Stimulated activated CD8-positive, alpha-beta memory T cell treated with anti-CD3 and anti-CD28 coated beads, Interleukin-12 subunit alpha, Interleukin-12 subunit beta, amount 100 ng/mL, for 1 hour (primary cell): ENCODE data around the gene UQCC3.
"Not testable (repeated sequence)": the region's sequence is repeated elsewhere in the genome, so short reads cannot be mapped to it uniquely, and the experiment has no call there.

Source experiments
- DNase-seq: peaks from one replicate; pipeline ENCODE4 v3.0.0-alpha.2; 2020; ENCODE audit warnings: low read depth

The UQCC3 gene, protein sequence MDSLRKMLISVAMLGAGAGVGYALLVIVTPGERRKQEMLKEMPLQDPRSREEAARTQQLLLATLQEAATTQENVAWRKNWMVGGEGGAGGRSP

DNA sequence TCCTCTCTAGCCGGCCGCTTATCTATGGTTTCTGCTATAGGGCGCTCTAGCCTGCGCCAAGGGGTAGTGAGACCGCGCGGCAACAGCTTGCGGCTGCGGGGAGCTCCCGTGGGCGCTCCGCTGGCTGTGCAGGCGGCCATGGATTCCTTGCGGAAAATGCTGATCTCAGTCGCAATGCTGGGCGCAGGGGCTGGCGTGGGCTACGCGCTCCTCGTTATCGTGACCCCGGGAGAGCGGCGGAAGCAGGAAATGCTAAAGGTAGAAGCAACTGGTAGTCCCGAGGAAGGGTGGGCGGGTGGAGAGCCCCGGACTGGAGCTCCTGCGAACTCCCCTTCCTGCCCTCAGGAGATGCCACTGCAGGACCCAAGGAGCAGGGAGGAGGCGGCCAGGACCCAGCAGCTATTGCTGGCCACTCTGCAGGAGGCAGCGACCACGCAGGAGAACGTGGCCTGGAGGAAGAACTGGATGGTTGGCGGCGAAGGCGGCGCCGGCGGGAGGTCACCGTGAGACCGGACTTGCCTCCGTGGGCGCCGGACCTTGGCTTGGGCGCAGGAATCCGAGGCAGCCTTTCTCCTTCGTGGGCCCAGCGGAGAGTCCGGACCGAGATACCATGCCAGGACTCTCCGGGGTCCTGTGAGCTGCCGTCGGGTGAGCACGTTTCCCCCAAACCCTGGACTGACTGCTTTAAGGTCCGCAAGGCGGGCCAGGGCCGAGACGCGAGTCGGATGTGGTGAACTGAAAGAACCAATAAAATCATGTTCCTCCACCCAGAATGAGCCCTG is at the start of gene UQCC3, which contains the start of gene LBHD1:
UQCC3 (plus strand) TSS at position 66 of the 782 bp plus-strand sequence; CDS start at position 139, 73 bp downstream.
LBHD1 (minus strand) TSS at position 660 of the 782 bp plus-strand sequence. CDS start 2,236 bp downstream, outside the sequence.
- peak; percentile 53 for DNase-seq

DNA sequence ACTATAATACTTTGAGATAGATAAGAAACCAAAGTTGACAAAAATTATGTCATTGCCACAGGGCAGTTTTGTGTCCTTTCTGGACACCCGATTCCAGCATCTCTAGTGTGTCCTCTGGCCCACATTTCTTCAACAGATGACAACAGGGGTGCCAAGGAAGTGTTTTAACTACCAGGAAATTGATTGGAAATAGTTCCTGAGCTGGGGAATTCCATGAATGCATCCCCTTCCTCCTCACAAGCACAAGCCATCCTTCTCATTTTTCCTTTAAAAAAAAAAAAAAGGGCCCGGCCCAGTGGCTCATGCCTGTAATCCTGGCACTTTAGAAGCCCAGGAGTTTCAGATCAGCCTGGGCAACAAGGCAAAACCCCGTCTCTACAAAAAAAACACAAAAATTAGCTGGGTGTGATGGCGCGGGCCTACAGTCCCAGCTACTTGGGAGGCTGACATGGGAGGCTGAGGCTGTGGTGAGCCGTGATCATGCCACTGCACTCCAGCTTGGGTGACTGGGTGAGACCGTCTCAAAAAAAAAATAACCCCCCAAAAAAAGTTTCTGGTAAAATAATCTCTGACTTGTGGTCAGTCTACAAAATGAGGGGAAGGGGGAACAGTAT is 48.9 kb upstream of the UQCC3 start:
- no peak for DNase-seq

DNA sequence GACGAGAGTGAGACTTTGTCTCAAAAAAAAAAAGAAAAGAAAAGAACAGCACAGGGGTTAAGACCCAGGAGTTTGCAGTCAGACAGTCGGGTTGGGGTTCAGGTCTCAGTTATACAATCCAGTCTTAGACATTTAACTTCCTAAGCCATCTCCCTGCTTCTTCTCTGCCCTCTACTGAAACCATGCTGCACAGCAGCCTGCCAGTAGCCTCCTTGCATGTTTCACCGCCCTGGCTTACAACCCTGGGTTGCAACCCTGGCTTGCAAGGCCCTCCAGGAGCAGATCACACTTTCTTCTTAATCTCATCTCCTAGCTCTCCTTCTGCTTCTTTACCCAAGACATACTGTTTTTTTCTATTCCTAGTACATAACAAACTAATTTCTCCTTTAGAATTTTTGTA is 43.8 kb upstream of the UQCC3 start:
- DNase-seq: no peak

DNA sequence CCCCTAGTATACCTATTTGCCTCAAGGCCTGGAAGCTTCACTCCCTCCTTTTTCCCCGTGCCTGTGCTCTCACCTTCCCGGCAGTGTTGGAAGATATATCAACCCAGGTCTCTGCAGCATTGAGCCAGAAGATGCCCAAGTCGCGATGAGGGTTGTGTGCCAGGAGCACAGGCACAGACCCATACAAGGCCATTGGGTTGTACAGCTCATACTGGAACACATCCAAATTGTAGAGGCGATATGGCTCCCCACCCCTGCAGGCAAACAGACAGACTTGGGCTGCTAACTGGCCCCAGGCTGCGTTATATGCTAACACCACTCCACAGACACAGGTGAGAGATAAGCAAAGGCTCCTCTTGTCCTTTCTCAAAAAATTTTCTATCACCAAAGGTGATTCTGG is 39.0 kb upstream of the UQCC3 start:
- DNase-seq: no peak

DNA sequence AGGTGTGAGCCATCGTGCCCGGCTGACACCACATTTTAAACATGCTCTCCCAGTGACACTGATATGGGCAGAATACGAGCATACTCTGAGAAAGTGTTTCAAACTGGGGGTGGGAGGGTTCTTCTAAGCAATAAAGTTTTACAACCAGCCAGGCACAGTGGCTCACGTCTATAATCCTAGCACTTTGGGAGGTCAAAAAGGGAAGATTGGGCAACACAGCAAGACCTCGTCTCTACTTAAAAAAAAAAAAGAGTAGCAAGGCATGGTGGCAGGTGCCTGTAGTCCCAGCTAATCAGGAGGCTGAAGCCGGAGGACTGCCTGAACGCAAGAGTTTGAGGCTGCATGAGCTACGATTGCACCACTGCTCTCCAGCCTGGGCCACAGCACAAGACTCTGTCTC is 27.3 kb upstream of the UQCC3 start:
- no peak for DNase-seq

DNA sequence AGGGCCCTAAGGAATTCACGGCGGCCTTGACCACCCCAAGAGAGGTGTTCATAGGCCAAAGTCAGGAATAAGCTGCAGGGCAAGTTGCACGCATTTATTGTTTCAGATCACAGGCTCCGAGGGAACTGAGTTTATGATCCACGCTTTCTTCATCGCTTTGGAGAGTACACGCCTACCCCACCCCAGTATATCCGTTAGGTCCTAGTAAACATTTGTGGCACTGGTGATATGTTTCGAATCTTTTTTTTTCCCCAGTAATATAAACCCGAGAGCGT is 25.9 kb upstream of the UQCC3 start:
- no peak for DNase-seq

DNA sequence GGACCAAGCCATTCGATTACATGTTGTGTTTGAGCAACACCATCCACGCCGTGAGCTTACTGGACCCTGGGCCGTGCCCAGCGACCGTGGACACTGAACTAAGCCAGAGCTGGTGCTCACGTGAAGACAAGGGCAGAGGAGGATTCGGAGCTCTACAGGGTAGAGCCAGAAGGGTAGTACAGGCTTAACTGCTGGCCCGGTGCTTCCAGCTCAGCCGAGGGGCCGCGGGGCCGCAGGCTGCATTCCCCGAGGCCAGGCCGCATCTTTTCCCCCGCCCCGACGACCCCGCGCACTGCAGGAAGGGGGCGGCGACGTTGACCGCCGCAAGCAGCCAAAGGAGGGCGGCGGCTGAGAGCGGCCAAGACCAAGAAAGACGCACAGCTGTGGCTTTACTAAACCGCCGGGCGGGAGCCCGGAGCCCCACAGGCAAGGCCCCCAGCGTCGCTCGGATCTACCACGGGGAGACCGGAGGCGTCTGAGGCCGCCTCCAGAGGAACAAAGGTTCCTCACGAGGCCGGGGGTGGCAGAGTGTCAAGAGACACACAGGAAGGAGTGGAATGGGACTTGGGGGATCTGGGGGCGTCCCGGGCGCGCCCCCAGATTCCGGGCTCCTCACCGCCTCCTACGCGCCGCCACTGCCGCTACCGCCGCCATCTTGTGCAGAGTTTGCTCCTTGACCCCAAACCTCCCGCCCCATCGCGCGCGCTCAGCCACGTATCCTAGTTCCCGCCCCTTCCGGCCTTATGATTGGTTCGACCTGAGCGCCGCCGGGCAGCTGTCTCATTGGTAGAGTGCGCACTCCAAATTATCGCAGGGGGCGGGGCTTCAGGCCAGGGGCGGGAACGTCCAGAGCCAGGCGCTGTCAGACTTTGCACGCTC is 25.3 kb upstream of the UQCC3 start, which contains the start of gene GANAB:
GANAB (minus strand) TSS at position 668 of the 879 bp plus-strand sequence; CDS start at position 654, 14 bp downstream.
- DNase-seq: peak; percentile 99

DNA sequence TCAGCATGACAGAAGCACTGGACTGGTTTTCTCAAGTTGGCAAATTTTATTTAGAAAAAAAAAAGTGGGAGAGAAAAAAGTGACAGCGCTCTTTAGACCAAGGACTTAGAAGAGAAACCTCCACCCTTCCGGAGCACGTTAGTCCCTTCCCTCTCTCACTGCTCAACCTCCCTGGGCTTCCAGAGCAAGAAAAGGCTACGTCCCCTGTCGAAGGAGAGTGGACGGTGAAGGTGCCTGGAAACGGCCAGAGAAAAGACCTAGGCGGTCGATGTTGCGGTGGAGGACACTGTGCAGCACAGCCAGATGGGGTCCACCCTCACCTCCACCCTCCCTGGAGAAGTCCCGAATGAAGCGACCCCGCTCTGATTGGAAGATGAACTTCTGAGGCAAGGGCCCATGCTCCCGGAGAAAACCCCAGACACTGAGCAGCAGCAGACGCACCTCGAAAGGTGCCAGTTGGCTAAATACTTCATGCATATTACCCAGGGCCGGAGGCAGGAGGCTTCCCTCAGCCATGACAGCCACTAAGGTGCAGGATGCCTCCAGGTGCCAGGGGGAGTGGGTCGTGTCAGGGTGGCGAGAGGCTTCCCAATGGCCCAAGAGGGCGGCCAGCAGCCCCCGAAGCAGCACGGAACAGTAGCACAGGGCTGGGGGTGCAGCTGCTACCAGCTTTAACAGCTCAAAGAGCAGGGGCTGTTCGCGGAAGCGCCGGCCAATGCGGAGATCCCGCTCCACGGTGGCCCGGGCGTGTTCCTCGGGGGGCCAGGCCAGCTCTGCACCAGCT is 24.5 kb upstream of the UQCC3 start:
- DNase-seq: no peak

DNA sequence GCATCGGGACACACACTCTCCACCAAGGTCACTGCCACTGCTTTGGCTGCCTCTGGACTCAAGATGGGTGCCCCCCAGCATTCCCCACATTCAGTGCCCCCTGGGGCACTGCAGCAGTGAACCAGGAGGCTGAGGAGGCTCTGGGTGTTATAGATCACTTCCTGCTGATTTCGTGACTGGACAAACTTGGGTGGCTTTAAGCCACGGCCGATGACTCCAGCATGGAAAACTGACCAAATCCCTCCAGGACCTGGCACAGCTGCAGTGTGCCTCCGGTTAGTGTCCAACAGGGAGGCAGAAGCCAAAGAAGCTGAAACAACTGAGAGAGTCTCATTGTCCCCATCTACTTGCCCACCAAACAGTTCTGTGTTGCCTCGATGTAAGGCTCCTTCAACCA is 23.9 kb upstream of the UQCC3 start:
- DNase-seq: no peak

DNA sequence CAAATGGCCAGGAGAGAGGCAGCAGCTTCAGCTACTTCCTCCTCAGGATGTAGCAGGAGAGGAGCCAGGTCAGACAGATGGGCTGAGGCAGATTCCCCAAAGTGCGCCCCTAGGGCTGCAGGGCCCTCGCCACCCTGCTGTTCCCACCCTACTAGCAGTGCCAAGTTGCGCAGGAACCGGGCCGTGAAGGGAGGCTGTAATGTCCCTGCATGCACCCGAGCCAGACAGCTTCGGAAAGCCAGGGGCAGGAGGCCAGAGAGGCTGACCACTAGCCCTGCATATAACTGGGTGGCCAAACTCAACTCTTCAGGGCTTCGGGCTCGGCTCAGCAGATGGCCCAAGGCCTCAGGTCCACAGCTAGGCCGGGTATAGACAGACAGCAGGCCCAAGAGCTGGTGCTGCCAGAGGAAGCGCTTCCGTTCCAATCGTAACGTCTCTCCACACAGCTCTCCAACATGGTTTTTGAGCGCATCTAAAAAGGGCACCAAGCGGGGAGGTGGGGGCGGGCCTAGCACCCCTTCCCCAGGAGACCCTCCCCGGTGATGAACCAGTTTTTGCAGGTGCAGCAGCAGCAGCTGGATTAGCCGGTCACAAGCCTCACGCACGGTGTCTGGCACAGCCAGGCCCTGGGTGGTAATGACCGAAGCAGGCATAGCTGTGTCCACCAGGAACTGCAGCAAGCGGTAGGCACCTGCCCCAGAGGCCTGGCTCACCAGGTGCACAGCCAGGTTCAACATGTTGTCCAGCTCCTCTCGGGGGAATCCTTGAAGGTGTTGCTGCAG is 23.1 kb upstream of the UQCC3 start:
- no peak for DNase-seq

DNA sequence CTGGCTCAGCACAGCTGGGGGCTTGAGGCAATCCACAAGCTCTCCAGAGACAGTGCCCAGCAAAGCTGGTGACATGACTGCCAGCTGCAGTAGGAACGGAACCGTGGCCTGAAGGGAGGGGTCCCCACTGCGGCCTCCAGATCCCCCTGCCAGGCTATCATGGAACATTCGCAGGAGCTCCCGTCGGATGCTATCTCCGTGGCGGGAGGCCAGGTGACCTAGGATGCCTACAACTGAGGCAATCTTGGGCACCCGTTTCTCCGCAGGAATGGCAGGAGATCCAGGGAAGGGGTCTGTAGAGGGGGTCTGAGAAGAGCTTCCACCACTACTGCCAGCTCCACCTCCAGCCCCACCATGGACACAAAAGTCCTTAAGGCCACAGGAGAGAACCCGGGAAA is 22.5 kb upstream of the UQCC3 start:
- no peak for DNase-seq

DNA sequence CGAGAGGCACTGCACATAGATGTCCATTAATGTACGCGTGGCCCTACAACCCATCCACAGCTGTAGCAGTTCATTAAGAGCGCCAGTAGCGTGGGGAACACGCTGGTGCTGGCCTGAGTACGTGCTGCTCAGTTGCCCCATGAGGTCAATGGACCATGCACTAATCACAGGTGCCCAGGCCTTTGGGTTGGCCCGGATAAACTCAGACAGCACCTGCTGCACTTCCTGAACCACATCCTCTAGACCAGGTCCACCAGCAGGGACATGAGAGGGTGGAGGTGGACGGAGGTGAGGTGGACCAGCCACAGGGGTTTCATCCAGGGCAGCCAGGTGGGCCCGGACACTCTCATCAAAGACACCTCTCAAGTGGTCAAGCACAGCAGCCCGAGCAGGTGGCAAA is 22.0 kb upstream of the UQCC3 start:
- DNase-seq: no peak

DNA sequence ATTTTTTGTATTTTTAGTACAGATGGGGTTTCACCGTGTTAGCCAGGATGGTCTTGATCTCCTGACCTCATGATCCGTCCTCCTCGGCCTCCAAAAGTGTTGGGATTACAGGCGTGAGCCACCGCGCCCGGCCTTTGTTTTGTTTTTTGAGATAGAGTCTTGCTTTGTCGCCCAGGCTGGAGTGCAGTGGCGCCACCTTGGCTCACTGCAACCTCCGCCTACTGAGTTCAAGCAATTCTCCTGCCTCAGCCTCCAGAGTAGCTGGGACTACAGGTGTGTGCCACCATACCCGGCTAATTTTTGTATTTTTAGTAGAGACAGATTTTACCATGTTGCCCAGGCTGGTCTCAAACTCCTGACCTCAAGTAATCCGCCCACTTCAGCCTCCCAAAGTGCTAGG is 21.2 kb upstream of the UQCC3 start:
- DNase-seq: not testable (repeated sequence)

DNA sequence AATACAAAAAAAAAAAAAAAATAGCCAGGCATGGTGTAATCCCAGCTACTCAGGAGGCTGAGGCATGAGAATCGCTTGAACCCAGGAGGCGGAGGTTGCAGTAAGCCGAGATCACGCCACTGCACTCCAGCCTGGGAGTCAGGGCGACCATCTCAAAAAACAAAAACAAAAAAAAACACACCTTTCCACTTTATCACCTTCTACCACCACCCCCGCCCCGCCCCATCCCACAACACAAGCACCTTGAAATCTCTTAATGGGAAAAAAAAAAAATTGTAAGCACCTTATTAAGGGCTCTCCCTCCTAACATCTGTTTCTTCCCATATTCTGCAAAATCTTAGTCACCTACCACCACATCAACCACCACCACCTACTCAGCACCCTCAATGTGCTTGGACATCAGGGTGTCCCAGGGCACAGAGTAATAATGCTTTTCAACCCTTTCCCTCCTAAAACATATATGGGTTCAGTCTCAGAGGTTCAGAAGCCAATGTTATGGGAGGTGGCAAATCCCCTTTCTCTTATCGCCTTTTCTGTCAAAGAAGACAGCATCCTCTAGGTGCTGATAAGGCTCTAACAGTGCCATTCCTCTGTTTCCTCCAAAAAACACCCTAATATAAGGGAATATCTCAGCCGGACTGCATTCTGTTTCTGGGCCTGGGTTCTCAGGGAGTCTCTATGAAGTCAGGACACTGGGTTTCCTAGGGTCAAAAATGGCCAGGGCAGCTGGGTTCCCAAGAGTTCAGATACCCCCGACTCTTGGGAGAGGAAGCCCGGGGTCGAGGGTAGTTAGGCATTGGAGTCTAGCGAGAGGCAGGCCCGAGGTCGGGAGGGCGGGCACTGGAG is 19.1 kb upstream of the UQCC3 start:
- no peak for DNase-seq

DNA sequence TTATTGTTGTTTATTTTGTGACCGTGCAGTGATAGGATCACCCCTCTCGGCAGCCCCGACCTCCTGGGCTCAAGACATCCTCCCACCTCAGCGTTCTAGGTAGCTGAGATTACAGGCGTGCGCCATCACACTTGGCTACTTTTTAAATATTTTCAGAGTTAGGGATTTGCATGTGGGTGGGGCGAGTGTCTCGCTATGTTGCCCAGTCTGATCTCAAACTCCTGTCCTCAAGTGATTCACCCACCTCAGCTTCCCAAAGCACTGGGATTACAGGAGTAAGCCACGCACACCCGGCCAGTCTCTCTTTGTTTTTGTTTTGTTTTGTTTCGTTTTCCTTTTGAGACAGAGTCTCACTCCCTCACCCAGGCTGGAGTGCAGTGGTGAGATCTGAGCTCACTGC is 17.2 kb upstream of the UQCC3 start:
- no peak for DNase-seq

DNA sequence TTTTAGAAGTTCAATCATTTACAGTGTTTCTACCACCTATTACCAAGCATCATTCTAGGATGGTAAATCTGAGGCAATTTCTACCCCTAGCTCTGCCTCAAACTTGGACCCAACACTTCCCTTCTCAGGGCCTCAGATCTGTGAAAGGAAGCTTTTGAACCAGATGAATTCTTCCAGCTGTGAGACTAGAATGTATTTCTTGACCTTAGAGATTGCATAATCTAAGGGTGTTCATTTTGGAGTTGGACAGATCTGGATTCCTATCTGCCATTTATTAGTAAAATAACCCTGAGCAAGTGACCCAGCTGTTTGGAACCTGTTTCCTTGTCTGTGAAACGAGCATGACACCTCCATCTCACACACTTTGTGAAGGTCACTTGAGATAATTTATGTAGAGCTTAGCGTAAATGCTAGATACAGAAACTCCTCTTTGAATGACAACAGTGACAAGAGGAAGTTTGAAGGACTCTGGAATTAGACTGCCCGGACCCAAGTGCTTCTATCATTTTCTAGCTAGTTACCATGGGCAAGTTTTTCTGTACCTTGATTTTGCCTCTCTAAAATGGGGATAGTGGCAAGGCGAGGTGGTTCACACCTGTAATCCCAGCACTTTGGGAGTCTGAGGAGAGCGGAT is 14.6 kb upstream of the UQCC3 start:
- no peak for DNase-seq

DNA sequence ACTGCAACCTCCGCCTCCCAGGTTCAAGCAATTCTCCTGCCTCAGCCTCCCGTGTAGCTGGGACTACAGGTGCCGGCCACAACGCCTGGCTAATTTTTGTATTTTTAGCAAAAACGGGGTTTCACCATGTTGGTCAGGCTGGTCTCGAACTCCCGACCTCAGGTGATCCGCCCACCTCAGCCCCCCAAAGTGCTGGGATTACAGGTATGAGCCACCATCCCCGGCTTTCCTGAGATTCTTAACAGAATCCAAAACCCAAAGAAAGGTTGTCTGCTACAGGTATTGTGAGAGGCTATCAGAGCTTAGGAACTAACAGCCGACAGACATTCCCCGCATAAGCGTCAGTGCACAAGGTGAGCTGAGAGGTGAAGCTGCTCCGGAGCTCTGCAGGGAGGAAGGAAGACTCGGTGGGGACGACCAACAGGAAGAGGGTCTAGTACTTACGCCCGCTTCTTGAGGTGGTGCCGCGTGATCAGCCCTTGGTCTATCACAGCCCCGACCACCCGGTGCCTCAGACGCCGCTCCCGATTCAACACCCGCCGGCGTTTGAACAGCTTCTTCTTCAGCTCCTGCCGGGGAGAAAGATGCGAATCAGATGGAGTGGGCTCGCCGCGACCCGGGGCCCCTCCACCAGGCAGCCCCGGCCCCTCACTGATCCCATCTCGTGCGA is 6.9 kb upstream of the UQCC3 start:
- peak; percentile 25 for DNase-seq

DNA sequence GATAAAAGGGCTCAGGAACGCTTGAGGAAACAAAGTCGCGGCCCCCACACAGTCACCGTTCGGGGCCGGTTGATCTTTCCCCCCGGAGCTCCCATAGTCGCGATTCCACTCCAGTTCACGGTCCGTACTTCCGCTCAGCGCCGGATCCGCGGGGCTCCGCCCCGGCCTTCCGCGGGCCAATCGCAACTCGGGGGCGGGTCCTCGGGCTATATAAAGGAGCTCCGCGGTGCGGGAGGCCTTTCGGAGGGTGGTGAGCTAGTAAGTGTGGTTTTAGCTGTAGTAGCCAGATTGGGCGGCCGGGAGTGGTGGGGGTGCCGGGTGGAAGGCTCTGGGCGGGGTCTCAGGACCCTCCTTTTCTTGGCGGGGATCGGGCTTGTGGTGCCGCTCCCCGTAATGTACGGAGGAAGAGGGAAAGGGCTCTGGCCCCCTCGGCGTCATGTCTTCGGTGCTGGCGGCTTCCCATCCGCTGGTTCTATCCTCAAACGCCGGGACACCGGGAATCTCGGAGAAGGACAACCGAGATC is 6.3 kb upstream of the UQCC3 start, which contains the start of the genes C11orf98 and CSKMT:
C11orf98 (minus strand) TSS at position 136 of the 524 bp plus-strand sequence; CDS start at position 95, 41 bp downstream.
CSKMT (plus strand) TSS at position 238 of the 524 bp plus-strand sequence. CDS start 568 bp downstream, outside the sequence.
- peak; percentile 95 for DNase-seq
